GM03348 (cell line): ENCODE results near the gene TNIK.
A peak's percentile ranks its signal among the peaks of the same experiment; 100 is the strongest.

Source experiments
- DNase-seq: peaks from one replicate; pipeline ENCODE4 v3.0.0; 2012; ENCODE audit warnings: low spot score

Gene TNIK

GRCh38 chr3:171163101-171164066 lies 296.8 kb downstream of the TNIK start:
- no peak for DNase-seq

GRCh38 chr3:171160325-171160724 lies 299.9 kb downstream of the TNIK start:
- DNase-seq = no peak

- DNase-seq = no peak
Observed at GRCh38 chr3:171159822-171160157, 300.4 kb downstream of the TNIK start.

- DNase-seq = no peak
Observed at GRCh38 chr3:171159024-171159821, 301.0 kb downstream of the TNIK start.

- DNase-seq = no peak
Observed at GRCh38 chr3:171157980-171158379, 302.2 kb downstream of the TNIK start.

GRCh38 chr3:171157286-171157685 lies 302.9 kb downstream of the TNIK start:
- DNase-seq = no peak

- no peak for DNase-seq
Observed at GRCh38 chr3:171156401-171157010, 303.7 kb downstream of the TNIK start.

- no peak for DNase-seq
Observed at GRCh38 chr3:171155122-171155700, 305.0 kb downstream of the TNIK start.

GRCh38 chr3:171150945-171151344 lies 309.3 kb downstream of the TNIK start:
- no peak for DNase-seq

GRCh38 chr3:171149526-171150116 lies 310.6 kb downstream of the TNIK start:
- no peak for DNase-seq

GRCh38 chr3:171145798-171146197 lies 314.4 kb downstream of the TNIK start:
- DNase-seq = no peak

GRCh38 chr3:171142985-171143384 lies 317.2 kb downstream of the TNIK start:
- DNase-seq = peak; percentile 60

GRCh38 chr3:171140246-171140645 lies 320.0 kb downstream of the TNIK start:
- DNase-seq = no peak

GRCh38 chr3:171138027-171138426 lies 322.2 kb downstream of the TNIK start:
- no peak for DNase-seq

- DNase-seq = peak; percentile 12
Observed at GRCh38 chr3:171135549-171135948, 324.7 kb downstream of the TNIK start.

GRCh38 chr3:171133796-171134569 lies 326.2 kb downstream of the TNIK start:
- DNase-seq = no peak

- DNase-seq = no peak
Observed at GRCh38 chr3:171133337-171133736, 326.9 kb downstream of the TNIK start.

- DNase-seq = peak; percentile 62
Observed at GRCh38 chr3:171132873-171133272, 327.3 kb downstream of the TNIK start.

GRCh38 chr3:171129827-171130226 lies 330.4 kb downstream of the TNIK start:
- DNase-seq = peak; percentile 41

GRCh38 chr3:171127611-171128010 lies 332.6 kb downstream of the TNIK start:
- no peak for DNase-seq
